ENCODE results near the gene RAB11FIP5.
A peak's percentile ranks its signal among the peaks of the same experiment; 100 is the strongest.
"Not testable (repeated sequence)": the region's sequence is repeated elsewhere in the genome, so short reads cannot be mapped to it uniquely, and the experiment has no call there.

The RAB11FIP5 gene

DNA sequence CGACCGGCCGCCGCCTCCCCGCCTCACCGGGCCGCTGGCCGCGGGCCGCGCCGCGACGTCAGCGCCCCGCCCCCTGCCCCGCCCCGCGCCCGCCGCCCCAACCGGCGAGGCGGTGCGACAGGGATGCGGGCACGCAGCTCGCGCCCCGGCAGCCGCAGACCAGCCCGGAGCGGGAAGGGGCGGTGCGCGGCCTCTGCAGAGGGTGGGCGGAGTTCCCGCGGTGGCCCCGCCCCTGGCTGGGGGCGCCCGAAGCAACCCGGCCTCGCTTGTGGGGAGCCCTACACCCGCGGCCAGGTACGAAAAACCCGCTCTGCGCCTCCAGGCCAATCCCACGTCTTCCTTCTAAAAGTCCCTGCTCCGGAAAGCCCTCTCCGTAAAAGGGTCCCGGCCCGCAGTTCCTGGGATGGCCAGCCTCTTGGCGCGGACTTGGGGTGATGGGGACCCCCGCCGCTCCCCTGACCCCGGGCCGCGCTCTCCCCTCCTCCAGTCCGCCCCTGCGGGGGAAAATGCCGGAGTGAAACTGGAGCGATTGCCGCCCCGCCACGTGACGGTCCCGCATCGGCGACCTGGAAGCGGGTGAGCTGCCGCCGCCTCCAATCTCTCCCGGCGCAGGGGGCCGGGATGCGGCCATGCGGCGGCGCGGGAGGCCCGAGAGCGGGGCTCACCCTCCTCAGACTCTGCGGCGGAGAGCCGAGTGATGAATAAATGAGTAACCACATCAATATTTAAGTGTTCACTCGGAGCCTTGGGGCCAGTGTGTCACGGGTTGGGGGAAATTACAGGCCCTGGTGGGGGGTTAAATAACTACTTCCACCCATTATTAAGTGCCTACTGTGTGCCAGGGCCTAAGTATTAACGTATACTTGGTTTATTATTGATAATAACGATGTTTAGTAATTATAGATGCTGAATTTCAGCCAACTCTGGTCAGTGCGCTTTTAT, at the start of gene RAB11FIP5:
Gene RAB11FIP5, minus strand, starts transcription at position 36 of the 942 bp plus-strand sequence. CDS start 171 bp downstream, outside the sequence.
- peak; percentile 53 for TF ChIP-seq POLR2A (IDR thresholded peaks at IDR 0.05; ENCODE audit: low read depth, low read length)
- FAIRE-seq (no peak), DNase-seq (ENCODE audit: insufficient read length, low spot score) (peak; percentile 79)

DNA sequence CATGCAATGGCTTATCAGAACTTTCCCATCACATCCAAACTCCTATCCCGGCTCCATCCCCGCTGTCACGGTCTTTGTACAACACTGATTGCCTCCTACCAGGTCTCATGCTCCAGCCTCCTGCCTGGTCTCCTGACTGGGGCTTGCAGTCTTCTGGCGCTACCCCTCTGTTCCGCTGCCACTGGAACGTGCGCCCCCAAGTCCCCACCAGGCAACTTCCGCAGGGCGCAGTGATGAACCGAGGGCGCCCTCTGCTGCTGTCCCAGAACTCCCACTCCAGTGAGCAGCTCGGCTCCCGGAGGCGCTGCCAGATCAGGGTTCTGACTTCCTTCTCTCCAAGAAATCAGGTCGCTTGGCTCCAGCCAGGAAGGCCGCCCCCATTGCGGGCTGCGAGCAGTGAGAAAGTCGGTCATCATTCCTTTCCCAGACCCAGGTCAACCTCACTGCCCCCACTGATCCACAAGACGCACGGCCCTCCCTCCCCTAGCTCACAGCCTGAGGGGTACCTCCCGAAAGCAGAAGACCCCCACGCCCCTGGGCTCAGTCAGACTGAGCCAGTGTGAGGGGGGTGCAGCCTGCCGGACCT, 43.9 kb upstream of the RAB11FIP5 start:
- FAIRE-seq (peak; percentile 43), DNase-seq (ENCODE audit: insufficient read length, low spot score) (peak; percentile 74)
- no peak for TF ChIP-seq POLR2A (IDR thresholded peaks at IDR 0.05; ENCODE audit: low read depth, low read length)

DNA sequence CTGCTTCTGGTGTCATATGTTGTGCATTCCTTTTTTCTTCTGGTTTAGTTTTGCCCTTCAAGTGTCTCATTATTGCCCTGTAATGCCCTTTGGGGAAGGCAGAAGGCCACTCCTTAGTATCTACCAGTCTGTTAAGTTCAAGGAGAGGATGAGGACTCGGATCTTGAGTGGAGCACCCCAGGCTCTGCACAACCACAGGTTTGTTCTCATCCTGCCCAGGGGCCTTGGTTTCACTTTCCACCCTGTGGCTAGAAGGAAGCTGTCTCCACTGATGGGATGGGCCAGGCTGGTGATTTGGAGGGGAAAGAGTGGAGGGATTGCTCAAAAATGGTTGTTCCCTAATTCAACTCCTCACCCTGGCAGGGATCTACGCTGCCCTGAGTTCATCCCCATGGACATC, 30.2 kb upstream of the RAB11FIP5 start:
- DNase-seq (ENCODE audit: insufficient read length, low spot score) (no peak), FAIRE-seq (no peak)

DNA sequence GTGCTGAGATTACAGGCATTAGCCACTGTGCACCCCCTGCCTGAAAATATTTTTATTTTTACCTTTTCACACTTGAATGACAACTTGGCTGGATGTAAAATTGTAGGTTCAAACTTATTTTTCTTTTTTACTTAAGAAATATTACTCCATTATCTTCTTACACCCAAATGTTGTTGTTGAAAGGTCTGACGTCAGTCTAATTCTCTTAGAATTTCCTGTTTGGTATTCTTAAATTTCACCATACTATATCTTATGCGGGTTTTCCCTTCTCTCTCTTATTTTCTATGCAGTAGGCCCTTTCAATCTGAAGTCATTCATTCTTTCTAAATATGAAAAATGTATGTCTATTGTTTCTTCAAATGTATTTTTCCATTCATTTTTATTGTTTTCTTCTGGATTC, 29.1 kb upstream of the RAB11FIP5 start:
- FAIRE-seq, result no peak
- DNase-seq (ENCODE audit: insufficient read length, low spot score), result no peak
- no peak for TF ChIP-seq POLR2A (IDR thresholded peaks at IDR 0.05; ENCODE audit: low read depth, low read length)

More for the DNA sequence above, 30.2 kb upstream of the RAB11FIP5 start:
- no peak for TF ChIP-seq POLR2A (IDR thresholded peaks at IDR 0.05; ENCODE audit: low read depth, low read length)

- FAIRE-seq (no peak), DNase-seq (ENCODE audit: insufficient read length, low spot score) (no peak)
- TF ChIP-seq POLR2A (IDR thresholded peaks at IDR 0.05; ENCODE audit: low read depth, low read length), result no peak
Measured at GRCh38 chr2:73135236-73135635, 22.5 kb upstream of the RAB11FIP5 start.

DNA sequence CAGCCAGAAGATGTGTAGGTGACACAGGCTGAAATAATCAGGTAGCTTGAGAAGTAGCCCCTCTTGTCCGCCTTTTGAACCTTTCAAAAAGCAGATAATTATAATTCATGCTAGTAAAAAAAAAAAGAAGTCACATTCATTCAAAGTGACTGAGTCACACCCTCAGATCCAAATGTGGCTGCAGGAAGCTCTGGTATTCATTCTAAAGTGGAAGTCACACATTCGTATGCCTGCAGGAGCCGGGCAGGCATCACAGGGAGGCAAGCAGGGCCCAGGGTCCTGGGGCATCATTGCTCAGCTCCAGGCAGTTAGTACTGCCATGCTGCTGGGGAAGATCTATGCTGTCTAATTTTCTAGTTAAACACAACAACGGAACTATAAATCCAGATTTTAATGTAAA, 21.7 kb upstream of the RAB11FIP5 start:
- no peak for TF ChIP-seq POLR2A (IDR thresholded peaks at IDR 0.05; ENCODE audit: low read depth, low read length)
- FAIRE-seq, result peak; percentile 53
- DNase-seq (ENCODE audit: insufficient read length, low spot score), result no peak

- no peak for DNase-seq (ENCODE audit: insufficient read length, low spot score)
- no peak for FAIRE-seq
- no peak for TF ChIP-seq POLR2A (IDR thresholded peaks at IDR 0.05; ENCODE audit: low read depth, low read length)
Measured at GRCh38 chr2:73133566-73134197, 20.9 kb upstream of the RAB11FIP5 start.

- DNase-seq (ENCODE audit: insufficient read length, low spot score), result no peak
- no peak for TF ChIP-seq POLR2A (IDR thresholded peaks at IDR 0.05; ENCODE audit: low read depth, low read length)
- FAIRE-seq, result no peak
Measured at GRCh38 chr2:73131807-73132206, 19.1 kb upstream of the RAB11FIP5 start.

DNA sequence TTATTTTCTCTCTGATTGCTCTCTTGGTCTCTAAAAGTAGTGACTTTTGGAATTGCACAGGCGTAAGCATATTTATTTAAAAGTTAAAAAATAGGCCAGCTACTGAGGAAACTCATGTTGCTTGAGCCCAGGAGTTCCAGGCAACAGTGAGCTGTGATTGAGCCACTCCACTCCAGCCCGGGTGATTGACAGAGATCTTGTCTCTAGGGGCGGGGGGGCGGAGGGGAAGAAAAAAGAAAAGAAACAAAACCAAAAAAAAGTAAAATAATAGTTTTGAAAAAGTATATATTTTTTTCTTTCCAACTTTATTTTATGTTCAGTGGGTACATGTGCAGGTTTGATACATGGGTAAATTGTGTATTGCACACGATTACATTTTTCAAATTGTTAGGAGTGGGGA, 18.0 kb upstream of the RAB11FIP5 start:
- DNase-seq (ENCODE audit: insufficient read length, low spot score) (no peak), FAIRE-seq (no peak)
- TF ChIP-seq POLR2A (IDR thresholded peaks at IDR 0.05; ENCODE audit: low read depth, low read length), result no peak

GRCh38 chr2:73128841-73129535, 16.2 kb upstream of the RAB11FIP5 start:
- DNase-seq (ENCODE audit: insufficient read length, low spot score) (no peak), FAIRE-seq (no peak)
- TF ChIP-seq POLR2A (IDR thresholded peaks at IDR 0.05; ENCODE audit: low read depth, low read length), result no peak

GRCh38 chr2:73122536-73122935, 9.8 kb upstream of the RAB11FIP5 start:
- no peak for FAIRE-seq
- TF ChIP-seq POLR2A (IDR thresholded peaks at IDR 0.05; ENCODE audit: low read depth, low read length), result no peak
- no peak for DNase-seq (ENCODE audit: insufficient read length, low spot score)

GRCh38 chr2:73119611-73120239, 7.0 kb upstream of the RAB11FIP5 start:
- not testable (repeated sequence) for DNase-seq (ENCODE audit: insufficient read length, low spot score); FAIRE-seq

DNA sequence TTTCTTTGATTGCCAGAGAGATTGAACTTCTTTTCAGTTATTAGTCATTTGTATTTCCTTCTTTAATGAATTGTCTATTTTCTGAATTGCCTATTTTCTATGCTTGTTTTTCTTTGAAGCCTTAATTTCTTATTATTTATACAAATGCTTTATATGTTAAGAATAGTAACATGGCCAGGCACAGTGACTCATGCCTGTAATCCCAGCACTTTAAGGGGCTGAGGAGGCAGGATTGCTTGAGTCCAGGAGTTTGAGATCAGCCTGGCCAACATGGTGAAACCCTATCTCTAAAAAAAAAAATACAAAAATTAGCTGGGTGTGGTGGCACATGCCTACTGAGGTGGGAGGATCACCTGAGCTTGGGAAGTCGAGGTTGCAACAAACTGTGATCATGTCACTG, 4.7 kb upstream of the RAB11FIP5 start:
- no peak for TF ChIP-seq POLR2A (IDR thresholded peaks at IDR 0.05; ENCODE audit: low read depth, low read length)
- DNase-seq (ENCODE audit: insufficient read length, low spot score) (no peak), FAIRE-seq (no peak)
